Measurements from ENCODE around the gene EFR3B. TPM values are rescaled to one million over a fixed set of nuclear protein-coding genes. Genes with fewer than 3 reads are reported as not detected.

EFR3B gene
- total RNA-seq, 1 experiment from 2014 or later = not detected

GRCh38 chr2:25078170-25079049 is 36.5 kb downstream of the EFR3B start:
- H3K4me2 ChIP-seq = peak overlapping the region; percentile 71
- ChIA-PET CTCF (no interaction called here), POLR2A (ENCODE audit: unreplicated experiment) (interaction anchor here (0.5 to 0.6 kb wide), 3 partner anchors 42 to 141 kb away, joined by 3 to 25 read pairs (median 4); no protein-coding TSS in a partner anchor)
- no peak overlapping the region for H2AFZ ChIP-seq
- H3K79me2 ChIP-seq (ENCODE audit: low read depth) = no peaks in the 10 kb centered on the region
- no peaks in the 10 kb centered on the region for H3K9me2 ChIP-seq (ENCODE audit: insufficient read depth)
- peaks cover 27% of the 10 kb centered on the region for H3F3A ChIP-seq (ENCODE audit: insufficient read depth, low read depth)
- TF ChIP-seq, protein P1, sequence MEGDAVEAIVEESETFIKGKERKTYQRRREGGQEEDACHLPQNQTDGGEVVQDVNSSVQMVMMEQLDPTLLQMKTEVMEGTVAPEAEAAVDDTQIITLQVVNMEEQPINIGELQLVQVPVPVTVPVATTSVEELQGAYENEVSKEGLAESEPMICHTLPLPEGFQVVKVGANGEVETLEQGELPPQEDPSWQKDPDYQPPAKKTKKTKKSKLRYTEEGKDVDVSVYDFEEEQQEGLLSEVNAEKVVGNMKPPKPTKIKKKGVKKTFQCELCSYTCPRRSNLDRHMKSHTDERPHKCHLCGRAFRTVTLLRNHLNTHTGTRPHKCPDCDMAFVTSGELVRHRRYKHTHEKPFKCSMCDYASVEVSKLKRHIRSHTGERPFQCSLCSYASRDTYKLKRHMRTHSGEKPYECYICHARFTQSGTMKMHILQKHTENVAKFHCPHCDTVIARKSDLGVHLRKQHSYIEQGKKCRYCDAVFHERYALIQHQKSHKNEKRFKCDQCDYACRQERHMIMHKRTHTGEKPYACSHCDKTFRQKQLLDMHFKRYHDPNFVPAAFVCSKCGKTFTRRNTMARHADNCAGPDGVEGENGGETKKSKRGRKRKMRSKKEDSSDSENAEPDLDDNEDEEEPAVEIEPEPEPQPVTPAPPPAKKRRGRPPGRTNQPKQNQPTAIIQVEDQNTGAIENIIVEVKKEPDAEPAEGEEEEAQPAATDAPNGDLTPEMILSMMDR (conservative IDR thresholded peaks at IDR 0.05) = no peak
- TF ChIP-seq EZH2 (IDR thresholded peaks at IDR 0.05; ENCODE audit: low read depth) = no peak
- peaks cover 53% of the 10 kb centered on the region for H3K27me3 ChIP-seq (ENCODE audit: insufficient read depth, low read depth)
- peak; percentile 64 to 98 for DNase-seq
- H3K4me1 ChIP-seq (replicated peaks; ENCODE audit: insufficient read depth) = peaks cover 19% of the 10 kb centered on the region
- no TSS peak for BruUV-seq (replicated peaks)
- H3K9me3 ChIP-seq (ENCODE audit: insufficient read depth, low read depth) = no peaks in the 10 kb centered on the region
- H4K20me1 ChIP-seq (ENCODE audit: insufficient read depth) = no peaks in the 10 kb centered on the region; the same call in 1 of the 2 replicates
- H3K36me3 ChIP-seq (ENCODE audit: low read depth) = no peaks in the 10 kb centered on the region
- peak overlapping the region; percentile 33 for H3K27ac ChIP-seq
- H3K4me3 ChIP-seq = peak overlapping the region; percentile 23; the same call in 1 of the 2 replicates
- intact Hi-C loops (cut with micrococcal nuclease; ENCODE audit: unreplicated experiment) = loop anchor here (1.0 kb wide), 1 partner anchor 103 kb away; no protein-coding TSS in a partner anchor

GRCh38 chr2:25079050-25079635 is 37.3 kb downstream of the EFR3B start:
- BruUV-seq (replicated peaks) = no TSS peak
- Histone ChIP-seq H3K4me1 (replicated peaks; ENCODE audit: insufficient read depth) (peaks cover 19% of the 10 kb centered on the region), H3F3A (ENCODE audit: insufficient read depth, low read depth) (peaks cover 27% of the 10 kb centered on the region), H3K4me3 (no peak overlapping the region), H2AFZ (no peak overlapping the region), H3K27ac (no peak overlapping the region), H3K4me2 (peak overlapping the region; percentile 71), H3K9me2 (ENCODE audit: insufficient read depth) (no peaks in the 10 kb centered on the region), H3K27me3 (ENCODE audit: insufficient read depth, low read depth) (peaks cover 55% of the 10 kb centered on the region), H4K20me1 (ENCODE audit: insufficient read depth) (no peaks in the 10 kb centered on the region; the same call in 1 of the 2 replicates), H3K9me3 (ENCODE audit: insufficient read depth, low read depth) (no peaks in the 10 kb centered on the region), H3K36me3 (ENCODE audit: low read depth) (no peaks in the 10 kb centered on the region), H3K79me2 (ENCODE audit: low read depth) (no peaks in the 10 kb centered on the region)
- no peak for TF ChIP-seq EZH2 (IDR thresholded peaks at IDR 0.05; ENCODE audit: low read depth)
- TF ChIP-seq, protein P1 (conservative IDR thresholded peaks at IDR 0.05) = no peak
- intact Hi-C loops (cut with micrococcal nuclease; ENCODE audit: unreplicated experiment) = no loop called here
- ChIA-PET CTCF (no interaction called here), POLR2A (ENCODE audit: unreplicated experiment) (interaction anchor here (0.5 to 0.6 kb wide), 2 partner anchors 135 to 142 kb away, joined by 3 to 25 read pairs; no protein-coding TSS in a partner anchor)
- DNase-seq = no peak

- TF ChIP-seq, protein P1 (conservative IDR thresholded peaks at IDR 0.05) = no peak
- no peak for TF ChIP-seq EZH2 (IDR thresholded peaks at IDR 0.05; ENCODE audit: low read depth)
- peaks cover 19% of the 10 kb centered on the region for H3K4me1 ChIP-seq (replicated peaks; ENCODE audit: insufficient read depth)
- no peak overlapping the region for H3K27ac ChIP-seq
- CTCF ChIA-PET = no interaction called here
- H3K27me3 ChIP-seq (ENCODE audit: insufficient read depth, low read depth) = peaks cover 52% of the 10 kb centered on the region
- POLR2A ChIA-PET (ENCODE audit: unreplicated experiment) = no interaction called here
- no peaks in the 10 kb centered on the region for H3K9me3 ChIP-seq (ENCODE audit: insufficient read depth, low read depth)
- no peaks in the 10 kb centered on the region; the same call in 1 of the 2 replicates for H4K20me1 ChIP-seq (ENCODE audit: insufficient read depth)
- no peak overlapping the region for H2AFZ ChIP-seq
- no TSS peak for BruUV-seq (replicated peaks)
- no peak for DNase-seq
- no peak overlapping the region for H3K4me2 ChIP-seq
- intact Hi-C loops (cut with micrococcal nuclease; ENCODE audit: unreplicated experiment) = no loop called here
- no peaks in the 10 kb centered on the region for H3K9me2 ChIP-seq (ENCODE audit: insufficient read depth)
- H3K36me3 ChIP-seq (ENCODE audit: low read depth) = no peaks in the 10 kb centered on the region
- H3F3A ChIP-seq (ENCODE audit: insufficient read depth, low read depth) = peaks cover 27% of the 10 kb centered on the region
- no peak overlapping the region for H3K4me3 ChIP-seq
- H3K79me2 ChIP-seq (ENCODE audit: low read depth) = no peaks in the 10 kb centered on the region
These were observed 39.4 kb downstream of the EFR3B start for GRCh38 chr2:25081237-25081790.

All from PC-9 (cell line).